Neural progenitor cell (in vitro differentiated cells): Measurements from ENCODE around the gene SERPINE2. TPM values are rescaled to one million over a fixed set of nuclear protein-coding genes. Genes with fewer than 3 reads are reported as not detected.

Experiments used
- DNase-seq: peaks from one replicate; pipeline ENCODE4 v3.0.0-alpha.2; 2016; ENCODE audit warnings: low spot score
- H2AFZ ChIP-seq: fragments of 200-600 bp; sonication (generic); replicated peaks from 2 replicates; pipeline ENCODE4 v1.6.1; 2016; ENCODE audit warnings: antibody characterized with exemption
- H3F3A ChIP-seq: fragments of 200-600 bp; sonication (generic); 2 replicates; pipeline ENCODE4 v1.6.1; 2016; ENCODE audit warnings: antibody characterized with exemption, low read depth
- H3K27ac ChIP-seq: fragments of 200-600 bp; sonication (generic); 2 replicates; pipeline ENCODE4 v1.5.1; 2016; ENCODE audit warnings: mild to moderate bottlenecking
- H3K27me3 ChIP-seq: fragments of 200-600 bp; sonication (generic); 2 replicates; pipeline ENCODE4 v1.6.1; 2016; ENCODE audit warnings: mild to moderate bottlenecking, moderate library complexity
- H3K36me3 ChIP-seq: fragments of 200-600 bp; sonication (generic); 2 replicates; pipeline ENCODE4 v1.5.1; 2016
- H3K4me1 ChIP-seq: fragments of 200-600 bp; sonication (generic); 2 replicates; pipeline ENCODE4 v1.6.1; 2016; ENCODE audit warnings: mixed run types
- H3K4me2 ChIP-seq: fragments of 200-600 bp; sonication (generic); 2 replicates; pipeline ENCODE4 v1.6.1; 2016
- H3K4me3 ChIP-seq: fragments of 200-600 bp; sonication (generic); 2 replicates; pipeline ENCODE4 v1.5.1; 2016
- H3K79me2 ChIP-seq: fragments of 200-600 bp; sonication (generic); 2 replicates; pipeline ENCODE4 v1.6.1; 2016; ENCODE audit warnings: low read depth
- H3K9ac ChIP-seq: fragments of 200-600 bp; sonication (generic); 2 replicates; pipeline ENCODE4 v1.6.1; 2016
- H3K9me3 ChIP-seq: fragments of 200-600 bp; sonication (generic); 2 replicates; pipeline ENCODE4 v1.5.1; 2016; ENCODE audit warnings: low read depth
- H4K20me1 ChIP-seq: fragments of 200-600 bp; sonication (generic); 2 replicates; pipeline ENCODE4 v1.6.1; 2016; ENCODE audit warnings: low read depth
- H3K27ac Mint-ChIP-seq: 3 replicates; pipeline ENCODE4 v1.8.0; 2021; ENCODE audit warnings: mixed read lengths
- H3K27me3 Mint-ChIP-seq: 2 replicates; pipeline ENCODE4 v1.8.0; 2022; ENCODE audit warnings: low read depth, mild to moderate bottlenecking, inconsistent platforms, moderate library complexity, mixed read lengths; ENCODE audit not compliant: insufficient read depth
- H3K36me3 Mint-ChIP-seq: 3 replicates; pipeline ENCODE4 v1.8.0; 2021; ENCODE audit warnings: mixed read lengths
- H3K4me1 Mint-ChIP-seq: 3 replicates; pipeline ENCODE4 v1.8.0; 2021; ENCODE audit warnings: mixed read lengths
- H3K4me3 Mint-ChIP-seq: 3 replicates; pipeline ENCODE4 v1.8.0; 2021; ENCODE audit warnings: mild to moderate bottlenecking, moderate library complexity, mixed read lengths
- H3K9me3 Mint-ChIP-seq: 3 replicates; pipeline ENCODE4 v1.8.0; 2020; ENCODE audit warnings: mixed read lengths
- EZH2 ChIP-seq: fragments of 200-600 bp; sonication (generic); IDR thresholded peaks from 2 replicates; pipeline ENCODE4 v1.6.1; 2017; ENCODE audit warnings: antibody characterized with exemption, mild to moderate bottlenecking, moderate library complexity
- EZH2phosphoT487 ChIP-seq: fragments of 200-600 bp; sonication (generic); IDR thresholded peaks from 2 replicates; pipeline ENCODE4 v1.6.1; 2017; ENCODE audit warnings: antibody characterized with exemption
- total RNA-seq: library from RNA; depleted of rRNA; stranded (reverse); fragments of >200 nt; gene quantifications from 2 replicates; pipeline ENCODE4 v1.2.3, GENCODE V29; 2015; ENCODE audit warnings: low replicate concordance
- TF ChIP-seq, protein P1 (sequence below): fragments of 200-600 bp; sonication (generic); IDR thresholded peaks from 2 replicates; pipeline ENCODE4 v1.5.1; 2017; ENCODE audit warnings: antibody characterized with exemption, mild to moderate bottlenecking

SERPINE2 gene
- total RNA-seq, 1 donor from 2014 or later: 28.8 TPM

DNA sequence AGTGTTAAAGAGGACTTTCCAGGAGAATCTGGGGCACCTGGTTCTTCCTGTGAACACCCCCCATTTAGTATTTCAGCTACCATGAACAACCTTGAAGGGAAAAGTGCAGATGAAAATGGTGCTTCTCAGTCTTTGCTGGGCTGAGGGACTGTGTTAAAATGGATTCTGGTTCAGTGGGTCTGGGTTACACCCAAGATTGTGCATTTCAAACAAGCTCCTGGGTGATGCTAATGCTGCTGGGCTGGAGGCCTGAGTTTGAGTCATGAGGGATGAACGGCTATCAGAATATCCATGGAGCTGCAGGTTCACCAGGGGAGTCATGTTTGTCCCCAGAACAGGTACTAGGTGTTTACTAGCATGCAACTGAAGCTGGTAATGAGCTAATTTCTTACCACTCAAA is 57.8 kb downstream of the SERPINE2 start:
- H3F3A ChIP-seq: no peaks in the 10 kb centered on the region
- H3K79me2 ChIP-seq: no peaks in the 10 kb centered on the region
- no peak overlapping the region for H3K4me3 ChIP-seq
- no peaks in the 10 kb centered on the region for H3K27me3 ChIP-seq
- TF ChIP-seq EZH2phosphoT487 (no peak), EZH2 (no peak)
- H3K36me3 ChIP-seq: no peaks in the 10 kb centered on the region
- no peak overlapping the region for H2AFZ ChIP-seq
- no peak for DNase-seq
- H3K9me3 Mint-ChIP-seq: no peaks in the 10 kb centered on the region
- H4K20me1 ChIP-seq: no peaks in the 10 kb centered on the region
- H3K4me3 Mint-ChIP-seq: no peak overlapping the region
- H3K27ac Mint-ChIP-seq: no peak overlapping the region
- H3K4me1 Mint-ChIP-seq: no peaks in the 10 kb centered on the region
- no peaks in the 10 kb centered on the region for H3K4me1 ChIP-seq
- H3K36me3 Mint-ChIP-seq: peaks cover 5% of the 10 kb centered on the region
- no peaks in the 10 kb centered on the region for H3K9me3 ChIP-seq
- no peak overlapping the region for H3K27ac ChIP-seq
- no peak overlapping the region for H3K4me2 ChIP-seq
- no peak overlapping the region for H3K9ac ChIP-seq
- H3K27me3 Mint-ChIP-seq: peaks cover 2% of the 10 kb centered on the region

DNA sequence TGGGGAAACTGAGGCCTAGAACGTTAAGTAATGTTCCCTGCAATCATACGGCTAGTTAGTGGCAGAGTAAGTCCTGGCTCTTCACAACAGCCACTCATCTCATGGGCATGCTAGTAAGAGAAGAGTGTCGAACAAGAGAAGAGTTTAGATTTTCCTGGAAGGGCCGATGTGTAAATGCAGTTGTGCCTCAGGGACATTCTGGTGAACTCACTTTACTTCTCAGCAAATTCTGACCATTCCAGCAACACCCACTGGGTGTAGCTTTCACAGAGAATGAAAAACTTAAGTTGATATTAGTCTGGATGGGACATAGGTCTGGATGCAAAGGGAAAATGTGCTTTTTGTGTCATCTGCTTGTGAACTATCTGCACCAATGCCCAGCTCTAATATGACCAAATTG is 58.3 kb downstream of the SERPINE2 start:
- Histone ChIP-seq H2AFZ (no peak overlapping the region), H3K9ac (no peak overlapping the region), H4K20me1 (no peaks in the 10 kb centered on the region), H3K36me3 (no peaks in the 10 kb centered on the region), H3K9me3 (no peaks in the 10 kb centered on the region), H3K27ac (no peak overlapping the region), H3F3A (no peaks in the 10 kb centered on the region), H3K27me3 (no peaks in the 10 kb centered on the region), H3K4me3 (no peak overlapping the region), H3K4me1 (no peaks in the 10 kb centered on the region), H3K79me2 (no peaks in the 10 kb centered on the region), H3K4me2 (no peak overlapping the region)
- no peaks in the 10 kb centered on the region for H3K4me1 Mint-ChIP-seq
- peaks cover 2% of the 10 kb centered on the region for H3K27me3 Mint-ChIP-seq
- no peak overlapping the region for H3K27ac Mint-ChIP-seq
- H3K4me3 Mint-ChIP-seq: no peak overlapping the region
- H3K9me3 Mint-ChIP-seq: no peaks in the 10 kb centered on the region
- TF ChIP-seq EZH2 (no peak), EZH2phosphoT487 (no peak)
- TF ChIP-seq, protein P1, sequence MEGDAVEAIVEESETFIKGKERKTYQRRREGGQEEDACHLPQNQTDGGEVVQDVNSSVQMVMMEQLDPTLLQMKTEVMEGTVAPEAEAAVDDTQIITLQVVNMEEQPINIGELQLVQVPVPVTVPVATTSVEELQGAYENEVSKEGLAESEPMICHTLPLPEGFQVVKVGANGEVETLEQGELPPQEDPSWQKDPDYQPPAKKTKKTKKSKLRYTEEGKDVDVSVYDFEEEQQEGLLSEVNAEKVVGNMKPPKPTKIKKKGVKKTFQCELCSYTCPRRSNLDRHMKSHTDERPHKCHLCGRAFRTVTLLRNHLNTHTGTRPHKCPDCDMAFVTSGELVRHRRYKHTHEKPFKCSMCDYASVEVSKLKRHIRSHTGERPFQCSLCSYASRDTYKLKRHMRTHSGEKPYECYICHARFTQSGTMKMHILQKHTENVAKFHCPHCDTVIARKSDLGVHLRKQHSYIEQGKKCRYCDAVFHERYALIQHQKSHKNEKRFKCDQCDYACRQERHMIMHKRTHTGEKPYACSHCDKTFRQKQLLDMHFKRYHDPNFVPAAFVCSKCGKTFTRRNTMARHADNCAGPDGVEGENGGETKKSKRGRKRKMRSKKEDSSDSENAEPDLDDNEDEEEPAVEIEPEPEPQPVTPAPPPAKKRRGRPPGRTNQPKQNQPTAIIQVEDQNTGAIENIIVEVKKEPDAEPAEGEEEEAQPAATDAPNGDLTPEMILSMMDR: no peak
- no peak for DNase-seq
- peaks cover 5% of the 10 kb centered on the region for H3K36me3 Mint-ChIP-seq

DNA sequence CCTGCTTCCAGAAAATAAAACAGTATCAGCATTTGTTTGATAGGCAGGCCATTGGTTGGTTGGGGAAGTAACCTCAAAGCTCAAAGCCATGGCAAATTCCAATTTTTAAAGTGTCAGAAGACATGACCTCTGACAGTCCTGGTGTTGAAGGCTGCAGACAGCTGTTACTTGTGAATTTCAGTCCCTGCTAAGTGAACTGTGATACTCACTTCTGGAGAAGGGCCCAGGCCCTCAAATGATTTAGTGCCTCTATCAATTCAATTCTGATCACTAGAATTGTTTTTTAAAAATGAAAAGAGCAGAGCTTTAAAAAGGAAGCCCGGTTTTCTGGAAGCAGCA is 58.7 kb downstream of the SERPINE2 start:
- H3K27ac Mint-ChIP-seq: no peak overlapping the region
- no peaks in the 10 kb centered on the region for H4K20me1 ChIP-seq
- no peaks in the 10 kb centered on the region for H3K4me1 ChIP-seq

DNA sequence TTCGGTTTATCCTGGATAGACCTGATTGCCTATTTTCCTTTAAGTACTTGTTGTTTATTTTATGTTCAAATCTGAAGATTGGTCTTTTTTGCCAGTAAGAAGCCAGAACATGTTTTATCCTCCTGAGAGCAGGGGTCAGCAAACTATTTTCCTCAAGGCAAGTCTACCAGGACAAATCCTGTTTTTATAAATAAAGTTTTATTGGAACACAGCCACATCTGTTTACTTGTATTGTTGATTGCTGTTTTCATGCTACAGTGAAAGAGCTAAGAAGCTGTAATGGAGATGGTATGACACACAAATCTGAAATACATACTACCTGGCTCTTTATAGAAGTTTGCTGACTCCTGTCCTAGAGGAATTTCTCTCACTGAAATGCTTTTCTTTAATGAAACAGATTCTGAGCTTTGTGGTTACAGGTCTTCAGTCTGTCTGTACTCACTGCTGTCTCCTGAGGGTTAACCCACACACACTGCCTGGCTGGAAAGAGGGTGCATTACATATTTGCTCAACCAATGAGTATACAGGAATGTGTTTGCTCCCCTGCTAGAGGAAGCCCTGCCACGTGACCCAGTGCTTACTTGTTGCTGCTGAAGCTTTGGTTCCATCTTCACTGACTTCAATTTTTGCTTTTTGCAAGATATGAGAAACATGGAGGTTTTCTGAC is 59.2 kb downstream of the SERPINE2 start:
- H3K27ac Mint-ChIP-seq: no peak overlapping the region
- no peak overlapping the region for H3K9ac ChIP-seq
- no peak overlapping the region for H3K4me2 ChIP-seq
- DNase-seq: no peak
- no peaks in the 10 kb centered on the region for H3K27me3 ChIP-seq
- no peaks in the 10 kb centered on the region for H3K4me1 ChIP-seq
- peaks cover 2% of the 10 kb centered on the region for H3K27me3 Mint-ChIP-seq
- H3K9me3 ChIP-seq: no peaks in the 10 kb centered on the region
- no peaks in the 10 kb centered on the region for H3K9me3 Mint-ChIP-seq
- H3K4me3 ChIP-seq: no peak overlapping the region
- peaks cover 5% of the 10 kb centered on the region for H3K36me3 Mint-ChIP-seq
- no peak overlapping the region for H3K4me3 Mint-ChIP-seq
- TF ChIP-seq EZH2phosphoT487 (no peak), EZH2 (no peak)
- TF ChIP-seq, protein P1: no peak
- no peaks in the 10 kb centered on the region for H3F3A ChIP-seq
- H3K27ac ChIP-seq: no peak overlapping the region
- no peaks in the 10 kb centered on the region for H4K20me1 ChIP-seq
- no peaks in the 10 kb centered on the region for H3K79me2 ChIP-seq
- no peaks in the 10 kb centered on the region for H3K36me3 ChIP-seq
- H3K4me1 Mint-ChIP-seq: no peaks in the 10 kb centered on the region
- H2AFZ ChIP-seq: no peak overlapping the region

More for the DNA sequence above, 58.7 kb downstream of the SERPINE2 start:
- Histone ChIP-seq H3K27ac (no peak overlapping the region), H3K9me3 (no peaks in the 10 kb centered on the region), H3K79me2 (no peaks in the 10 kb centered on the region), H3K4me3 (no peak overlapping the region), H3K9ac (no peak overlapping the region), H3K27me3 (no peaks in the 10 kb centered on the region), H3K4me2 (no peak overlapping the region), H3K36me3 (no peaks in the 10 kb centered on the region), H3F3A (no peaks in the 10 kb centered on the region), H2AFZ (no peak overlapping the region)
- Mint-ChIP-seq H3K27me3 (peaks cover 2% of the 10 kb centered on the region), H3K36me3 (peaks cover 5% of the 10 kb centered on the region), H3K4me3 (no peak overlapping the region), H3K4me1 (no peaks in the 10 kb centered on the region), H3K9me3 (no peaks in the 10 kb centered on the region)
- TF ChIP-seq, protein P1: no peak
- TF ChIP-seq EZH2phosphoT487: no peak
- no peak for TF ChIP-seq EZH2
- DNase-seq: no peak
